ENCODE measurements around the gene SCN1B.
A peak's percentile ranks its signal among the peaks of the same experiment; 100 is the strongest.

The SCN1B gene

GRCh38 chr19:35051796-35052195 is 21.5 kb downstream of the SCN1B start:
- no peak for DNase-seq

- no peak for DNase-seq
Observed at GRCh38 chr19:35052599-35053190, 22.4 kb downstream of the SCN1B start.

- no peak for DNase-seq
Observed at GRCh38 chr19:35053667-35054293, 23.5 kb downstream of the SCN1B start.

DNA sequence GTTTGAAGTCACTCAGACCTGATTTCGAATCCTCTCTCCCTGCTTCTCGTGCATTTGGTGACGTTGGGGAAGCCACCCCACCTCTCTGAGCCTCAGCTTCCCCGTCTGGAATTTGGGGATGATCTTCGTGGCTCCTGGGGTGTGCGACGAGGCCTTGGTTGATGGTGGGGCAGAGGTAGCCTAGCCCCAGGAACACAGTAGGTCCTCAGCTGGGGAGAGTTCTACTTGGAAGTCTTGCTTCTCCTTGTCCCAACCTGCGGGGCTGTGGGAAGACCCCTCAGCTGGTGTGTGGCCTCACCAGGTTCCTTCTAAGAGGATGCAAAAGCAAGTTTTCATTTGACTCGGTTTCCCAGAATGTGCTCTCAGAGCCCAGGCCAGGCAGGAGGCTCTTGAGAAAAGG is 24.4 kb downstream of the SCN1B start:
- DNase-seq: no peak

DNA sequence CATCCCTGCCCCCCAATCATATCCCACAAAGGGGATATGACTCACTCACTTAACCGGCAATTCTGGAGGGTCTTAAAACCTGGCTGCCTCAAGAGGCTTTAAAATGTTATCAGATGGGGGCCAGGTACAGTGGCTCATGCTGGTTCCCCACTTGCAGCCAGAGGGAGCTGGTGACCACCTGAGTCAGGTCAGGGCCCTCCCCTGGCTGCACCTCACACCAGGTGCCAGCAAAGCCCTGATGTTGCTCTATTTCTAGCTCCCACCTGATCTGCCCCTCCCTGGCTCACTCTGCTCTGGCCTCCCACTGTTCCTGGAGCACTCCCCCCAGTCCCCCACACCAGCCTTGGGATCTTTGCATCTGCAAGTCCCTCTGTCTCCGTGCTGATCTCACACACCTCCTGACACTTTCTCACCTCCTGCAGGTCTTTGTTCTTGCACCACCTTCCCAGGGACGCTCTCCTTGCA is 25.5 kb downstream of the SCN1B start:
- DNase-seq: no peak

GRCh38 chr19:35056513-35057063 is 26.3 kb downstream of the SCN1B start:
- no peak for DNase-seq

DNA sequence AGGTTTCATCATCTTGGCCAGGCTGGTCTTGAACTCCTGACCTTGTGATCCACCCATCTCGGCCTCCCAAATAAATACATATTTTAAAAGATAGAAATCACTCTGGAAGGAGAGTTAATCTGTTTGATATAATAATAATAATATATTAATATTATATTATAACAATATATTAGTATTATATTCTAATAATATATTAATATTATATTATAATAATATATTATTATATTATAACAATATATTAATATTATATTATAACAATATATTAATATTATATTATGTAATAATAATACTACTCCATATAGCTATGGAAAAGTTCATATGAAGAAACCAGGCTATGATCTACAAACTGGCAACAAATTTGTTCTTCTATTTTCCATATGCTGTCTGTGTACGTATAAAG is 28.1 kb downstream of the SCN1B start:
- no peak for DNase-seq

GRCh38 chr19:35059006-35059798 is 28.9 kb downstream of the SCN1B start:
- no peak for DNase-seq

GRCh38 chr19:35059799-35060091 is 29.5 kb downstream of the SCN1B start:
- DNase-seq: no peak

GRCh38 chr19:35060160-35060855 is 30.0 kb downstream of the SCN1B start:
- DNase-seq: no peak

DNA sequence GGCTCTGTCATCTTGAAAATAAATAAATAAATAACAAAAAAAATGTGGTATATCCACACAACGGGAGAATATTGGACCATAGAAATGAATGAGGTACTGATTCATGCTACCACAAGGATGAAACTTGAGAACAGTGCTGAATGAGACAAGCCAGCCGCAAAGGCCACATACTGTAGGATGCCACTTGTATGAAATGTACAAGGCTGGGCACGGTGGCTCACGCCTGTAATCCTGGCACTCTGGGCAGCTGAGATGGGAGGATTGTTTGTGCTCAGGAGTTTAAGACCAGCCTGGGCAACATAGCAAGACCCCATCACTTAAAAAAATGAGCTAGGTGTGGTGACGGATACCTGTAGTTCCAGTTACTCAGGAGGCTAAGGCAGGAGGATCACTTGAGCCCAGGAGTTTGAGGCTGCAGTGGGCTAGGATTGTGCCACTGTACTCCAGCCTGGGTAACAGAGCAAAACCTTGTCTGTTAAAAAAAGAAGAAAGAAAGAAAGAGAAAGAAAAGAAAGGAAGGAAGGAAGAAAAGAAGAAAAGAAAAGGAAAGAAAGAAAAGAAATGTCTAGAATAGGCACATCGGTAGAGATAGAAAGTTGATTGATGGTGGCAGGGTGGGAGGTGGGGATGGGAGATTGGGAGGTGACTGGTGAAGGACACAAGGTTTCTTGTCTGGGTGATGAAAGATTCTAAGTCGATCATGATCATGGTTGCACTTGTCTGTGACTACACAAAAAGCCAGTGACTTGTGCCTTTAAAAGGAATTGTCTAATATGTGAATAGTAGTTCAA is 31.5 kb downstream of the SCN1B start:
- DNase-seq: no peak

DNA sequence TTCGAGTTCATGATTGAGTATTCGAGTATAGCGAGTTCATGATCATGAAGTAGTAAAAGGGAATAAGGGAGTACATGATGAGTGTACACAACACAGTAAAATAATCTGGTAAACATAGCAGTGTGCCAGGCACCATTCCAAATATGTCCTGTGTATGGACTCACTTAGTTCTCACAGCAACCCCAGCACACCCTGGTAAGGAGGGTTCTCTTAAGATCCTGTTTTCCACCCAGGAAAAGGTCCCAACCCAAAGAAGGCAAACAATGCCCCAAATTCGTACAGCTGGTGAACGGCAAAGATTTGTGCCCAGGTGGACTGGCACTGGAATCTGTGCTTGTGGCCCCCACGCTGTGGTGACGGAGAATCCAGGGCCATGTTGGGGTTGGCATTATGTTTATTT is 32.7 kb downstream of the SCN1B start:
- DNase-seq: no peak

DNA sequence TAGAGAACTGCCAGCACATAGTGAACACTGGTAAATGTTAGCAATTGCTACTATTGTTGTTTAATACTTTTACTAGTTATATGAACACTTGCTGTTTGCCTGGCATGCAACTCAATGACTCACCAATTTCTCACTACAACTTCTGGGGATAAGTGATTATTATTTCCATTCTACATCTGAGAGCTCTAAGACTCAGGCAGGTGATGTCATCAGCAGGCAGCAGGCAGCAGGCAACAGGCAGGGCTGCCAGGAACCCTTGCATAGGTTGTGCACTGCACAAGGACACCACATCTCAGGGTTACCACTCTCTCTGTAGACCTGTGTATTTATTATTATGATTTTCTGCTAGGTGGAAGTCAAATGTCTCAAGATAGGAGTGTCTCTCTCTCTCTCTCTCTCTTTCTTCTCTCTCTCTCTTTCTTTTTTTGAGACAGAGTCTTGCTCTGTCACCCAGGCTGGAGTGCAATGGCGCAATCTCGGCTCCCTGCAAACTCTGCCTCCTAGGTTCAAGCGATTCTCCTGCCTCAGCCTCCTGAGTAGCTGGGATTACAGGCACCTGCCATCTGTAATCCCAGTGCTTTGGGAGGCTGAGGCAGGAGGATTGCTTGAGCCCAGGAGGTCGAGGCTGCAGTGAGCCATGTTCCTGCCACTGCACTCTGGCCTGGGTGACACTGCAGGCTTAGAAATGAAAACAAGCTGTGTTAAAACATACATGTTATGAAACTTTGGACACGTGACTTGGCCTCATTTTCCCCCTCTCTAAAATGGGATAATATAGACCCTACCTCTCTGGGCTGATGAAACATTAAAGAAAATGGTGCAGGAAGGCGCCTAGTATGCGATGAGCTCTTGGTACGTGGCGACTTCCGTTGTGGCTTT is 33.9 kb downstream of the SCN1B start:
- no peak for DNase-seq

DNA sequence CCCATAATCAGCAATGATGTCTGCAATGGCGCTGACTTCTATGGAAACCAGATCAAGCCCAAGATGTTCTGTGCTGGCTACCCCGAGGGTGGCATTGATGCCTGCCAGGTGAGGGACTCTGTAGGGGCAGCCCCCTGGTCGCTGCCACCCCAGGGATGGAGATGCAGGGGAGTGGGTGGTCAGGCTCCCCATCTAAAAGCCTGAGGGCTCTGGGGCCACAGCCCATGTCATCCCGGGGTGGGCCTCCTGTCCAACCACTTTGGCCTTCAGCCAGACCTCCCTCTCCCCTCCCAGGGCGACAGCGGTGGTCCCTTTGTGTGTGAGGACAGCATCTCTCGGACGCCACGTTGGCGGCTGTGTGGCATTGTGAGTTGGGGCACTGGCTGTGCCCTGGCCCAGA is 35.3 kb downstream of the SCN1B start:
- no peak for DNase-seq

- DNase-seq: no peak
Observed at GRCh38 chr19:35066121-35066520, 35.9 kb downstream of the SCN1B start.

DNA sequence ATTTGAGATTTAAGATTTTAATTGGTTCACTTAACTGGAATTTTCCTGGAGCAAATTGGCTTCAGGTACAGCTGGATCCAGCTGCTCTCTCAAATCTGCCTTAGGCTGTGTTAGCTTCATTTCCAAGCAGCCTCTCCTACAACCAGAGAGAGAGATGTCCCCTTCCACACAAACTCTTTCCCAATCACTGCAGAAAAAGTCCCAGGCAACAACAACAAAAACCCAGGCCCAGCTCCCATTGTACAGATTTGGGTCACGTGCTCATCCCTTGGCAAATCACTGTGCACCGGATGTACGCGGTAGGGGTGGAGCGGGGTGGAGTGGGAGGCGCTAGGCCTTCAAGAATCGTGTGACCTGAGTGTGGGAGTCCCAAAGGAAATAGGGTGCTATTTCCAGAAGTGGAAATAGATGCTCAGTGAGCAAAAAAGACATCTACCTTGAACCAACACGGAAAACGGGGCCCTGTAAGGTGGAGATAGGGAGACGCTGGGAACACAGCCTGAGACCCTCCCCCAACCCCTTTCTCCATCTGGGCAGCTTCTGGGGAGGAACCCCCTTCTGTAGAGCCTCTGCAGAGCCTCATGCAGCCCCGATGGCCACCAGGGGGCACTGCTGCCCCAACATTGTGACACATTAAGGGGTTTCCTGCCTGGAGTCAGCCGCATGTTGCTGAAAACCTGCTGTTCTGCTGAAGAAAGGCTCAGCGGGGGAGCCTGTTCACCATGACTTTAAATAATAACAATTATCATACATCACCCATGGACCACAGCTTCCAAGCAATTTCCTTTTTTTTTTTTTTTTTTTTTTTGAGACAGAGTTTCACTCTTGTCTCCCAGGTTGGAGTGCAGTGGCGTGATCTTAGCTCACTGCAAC is 36.7 kb downstream of the SCN1B start:
- peak in 57 of 58 donors; percentile 12 to 96 (median 75) for DNase-seq

- DNase-seq: no peak
Observed at GRCh38 chr19:35068941-35069634, 38.8 kb downstream of the SCN1B start.

- DNase-seq: peak in 1 of 58 donors; percentile 24
Observed at GRCh38 chr19:35069696-35070095, 39.4 kb downstream of the SCN1B start.

Measured in anterior cingulate cortex (tissue), 58 donors.